GM18508 (cell line): ENCODE results near the gene NCBP3.

Experiments used
- ATAC-seq: cut with Tn5 transposase; IDR thresholded peaks from one replicate; pipeline ENCODE4 v1.9.1; 2021; ENCODE audit warnings: moderate number of reproducible peaks; ENCODE audit not compliant: insufficient read depth, unreplicated experiment

Gene NCBP3

DNA sequence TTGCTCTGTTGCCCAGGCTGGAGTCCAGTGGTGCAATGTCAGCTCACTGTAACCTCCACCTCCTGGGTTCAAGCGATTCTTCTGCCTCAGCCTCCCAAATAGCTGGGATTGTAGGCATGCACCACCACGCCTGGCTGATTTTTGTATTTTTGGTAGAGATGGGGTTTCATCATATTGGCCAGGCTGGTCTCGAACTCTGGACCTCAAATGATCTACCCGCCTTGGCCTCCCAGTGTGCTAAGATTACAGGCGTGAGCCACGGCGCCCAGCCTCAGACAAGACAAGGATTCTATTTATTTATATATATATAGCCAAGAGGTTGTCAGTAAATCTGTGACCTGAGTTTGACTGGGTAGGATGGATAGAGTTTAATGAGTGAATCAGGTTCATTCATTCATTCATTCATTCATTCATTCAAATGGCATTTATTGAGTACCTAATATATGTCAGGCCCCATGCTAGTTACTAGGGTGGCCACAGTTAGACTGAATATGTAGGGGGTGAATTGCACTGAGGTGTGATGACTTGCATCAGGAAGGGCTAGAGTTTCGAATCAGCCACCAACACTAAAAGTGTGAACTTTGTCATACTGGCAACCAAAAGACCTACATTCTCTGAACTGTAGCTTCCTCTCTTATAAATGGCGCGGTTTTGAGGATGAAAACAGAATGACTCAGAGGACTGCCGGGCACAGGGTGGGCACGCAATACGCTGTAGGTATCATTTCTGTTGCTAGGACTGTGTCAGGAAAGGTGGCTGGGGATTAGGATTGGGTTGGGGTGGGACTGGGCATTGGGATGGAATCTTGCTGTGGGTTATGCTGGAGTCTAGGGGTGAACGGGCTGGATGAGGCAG lies 82.9 kb downstream of the NCBP3 start:
- no peak for ATAC-seq

DNA sequence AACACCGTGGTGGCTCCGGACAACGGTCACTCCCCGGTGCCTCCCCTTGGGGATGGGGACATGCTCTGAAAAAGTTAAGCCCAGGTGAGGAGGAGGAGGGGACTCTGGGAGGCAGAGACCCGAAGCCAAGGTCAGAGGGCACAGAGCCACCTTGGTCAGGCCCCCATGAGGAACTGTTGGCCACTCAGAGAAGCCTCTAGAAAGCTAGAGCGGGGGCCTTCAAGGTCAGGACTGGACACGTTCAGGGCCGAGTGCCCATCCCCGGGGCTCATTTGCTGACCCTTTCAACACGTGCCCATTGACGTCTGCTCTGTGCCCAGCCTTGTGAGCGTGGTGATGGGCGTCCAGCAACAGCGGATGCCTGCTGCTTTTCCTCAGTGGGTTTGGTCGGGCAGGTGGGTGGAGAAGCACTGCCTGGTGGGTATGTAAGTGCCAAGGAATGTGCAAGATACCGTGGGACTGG lies 84.1 kb downstream of the NCBP3 start:
- no peak for ATAC-seq

DNA sequence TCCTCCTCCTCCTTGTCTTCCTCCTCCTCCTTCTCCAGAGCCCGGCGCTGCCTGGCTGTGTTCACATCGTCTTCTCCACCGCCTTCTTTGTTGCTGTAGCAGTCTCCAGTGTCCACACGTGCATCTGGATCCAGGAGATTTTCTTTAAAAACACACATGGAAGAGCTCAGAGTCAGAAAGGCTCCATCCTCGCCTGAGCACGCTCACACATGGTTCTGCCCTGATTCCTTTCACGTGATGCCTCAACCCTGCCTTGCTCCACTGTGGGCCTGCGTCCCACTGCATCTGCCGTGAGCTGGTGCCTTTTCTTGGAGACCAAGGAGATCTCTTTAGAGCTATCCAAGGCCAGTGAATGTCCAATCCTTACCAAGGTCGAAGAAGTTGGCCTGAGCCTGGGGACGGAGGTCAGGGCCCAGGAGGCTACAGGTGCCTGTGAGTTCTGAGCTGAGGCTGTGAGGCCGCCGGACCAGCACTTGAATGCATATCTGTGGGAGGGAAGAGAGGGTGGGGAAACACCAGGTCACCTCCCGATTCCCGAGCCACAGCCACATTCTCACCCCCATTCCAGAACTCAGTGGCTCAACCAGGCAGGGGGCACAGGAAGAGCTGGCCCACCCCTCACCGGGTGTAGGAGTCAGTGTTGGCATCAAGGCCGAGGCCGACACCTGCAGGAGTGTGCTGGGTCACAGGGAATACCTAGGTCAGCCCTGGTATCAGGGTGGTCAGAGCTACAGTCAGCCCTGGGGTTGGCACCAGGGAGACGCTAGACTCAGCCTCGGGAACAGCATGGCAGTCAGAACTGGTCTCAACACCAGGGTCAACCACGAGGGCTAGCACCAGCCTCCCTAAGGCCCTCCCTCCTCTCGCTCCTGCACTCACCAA lies 84.8 kb downstream of the NCBP3 start:
- no peak for ATAC-seq

DNA sequence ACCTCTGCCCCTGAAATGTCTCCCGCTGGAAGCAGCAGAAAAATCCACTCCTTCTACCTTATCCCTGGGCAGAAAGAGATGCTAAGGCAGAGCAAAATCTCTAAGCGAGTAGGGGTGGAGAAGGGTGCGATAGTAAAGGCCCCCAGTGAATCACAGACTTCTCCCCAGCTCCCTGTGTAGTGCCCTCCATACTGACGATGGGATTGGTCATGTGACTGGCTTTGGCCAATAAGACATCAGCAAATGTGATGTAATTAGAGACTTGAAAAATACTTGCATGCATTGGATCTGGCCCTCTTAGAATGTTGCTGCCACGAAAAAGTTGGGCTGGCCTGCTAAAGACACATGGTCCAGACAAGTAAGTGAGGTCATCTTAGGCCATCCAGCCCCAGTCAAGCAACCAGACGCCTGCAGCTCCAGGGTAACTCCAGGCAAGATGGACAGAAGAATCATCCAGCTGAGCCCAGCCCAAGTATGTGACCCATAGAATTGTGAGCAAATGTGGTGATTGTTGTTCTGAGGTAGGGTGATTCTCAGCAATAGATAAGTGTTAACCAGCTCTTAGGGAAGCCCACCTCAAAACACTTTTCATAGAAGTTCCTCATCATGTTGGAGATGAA lies 86.3 kb downstream of the NCBP3 start:
- no peak for ATAC-seq

DNA sequence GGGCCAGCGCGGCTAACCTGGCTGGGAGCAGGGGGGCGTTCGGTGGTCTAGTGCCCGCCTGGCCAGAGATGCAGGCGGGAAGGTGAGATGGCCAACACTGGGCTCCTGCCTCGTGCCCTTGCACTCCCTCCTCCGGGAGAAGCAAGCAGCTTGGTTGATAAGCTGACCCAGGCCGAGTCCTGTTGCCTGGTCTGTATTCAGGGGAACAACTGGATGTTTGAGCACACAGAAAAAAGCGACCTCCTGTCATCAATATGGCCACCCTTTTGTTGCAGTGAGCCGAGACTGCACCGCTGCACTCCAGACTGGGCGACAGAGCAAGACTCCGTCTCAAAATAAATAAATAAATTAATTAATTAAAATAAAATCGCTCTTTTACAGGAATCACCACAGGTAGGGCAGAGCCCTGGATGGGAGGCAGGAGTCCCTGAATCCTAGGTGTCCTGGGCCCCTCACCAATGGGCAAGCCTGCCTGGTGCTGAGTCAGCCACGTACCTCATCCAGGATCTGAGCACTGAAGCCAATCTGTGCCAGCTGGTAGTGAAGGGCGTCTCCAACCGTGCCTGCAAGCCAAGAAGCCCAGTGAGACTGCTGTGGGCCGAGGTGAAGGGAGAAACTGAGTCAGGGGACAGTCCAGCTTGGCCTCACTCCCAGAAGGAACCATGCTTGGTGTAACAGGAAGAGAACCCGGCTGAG lies 90.6 kb downstream of the NCBP3 start:
- no peak for ATAC-seq

DNA sequence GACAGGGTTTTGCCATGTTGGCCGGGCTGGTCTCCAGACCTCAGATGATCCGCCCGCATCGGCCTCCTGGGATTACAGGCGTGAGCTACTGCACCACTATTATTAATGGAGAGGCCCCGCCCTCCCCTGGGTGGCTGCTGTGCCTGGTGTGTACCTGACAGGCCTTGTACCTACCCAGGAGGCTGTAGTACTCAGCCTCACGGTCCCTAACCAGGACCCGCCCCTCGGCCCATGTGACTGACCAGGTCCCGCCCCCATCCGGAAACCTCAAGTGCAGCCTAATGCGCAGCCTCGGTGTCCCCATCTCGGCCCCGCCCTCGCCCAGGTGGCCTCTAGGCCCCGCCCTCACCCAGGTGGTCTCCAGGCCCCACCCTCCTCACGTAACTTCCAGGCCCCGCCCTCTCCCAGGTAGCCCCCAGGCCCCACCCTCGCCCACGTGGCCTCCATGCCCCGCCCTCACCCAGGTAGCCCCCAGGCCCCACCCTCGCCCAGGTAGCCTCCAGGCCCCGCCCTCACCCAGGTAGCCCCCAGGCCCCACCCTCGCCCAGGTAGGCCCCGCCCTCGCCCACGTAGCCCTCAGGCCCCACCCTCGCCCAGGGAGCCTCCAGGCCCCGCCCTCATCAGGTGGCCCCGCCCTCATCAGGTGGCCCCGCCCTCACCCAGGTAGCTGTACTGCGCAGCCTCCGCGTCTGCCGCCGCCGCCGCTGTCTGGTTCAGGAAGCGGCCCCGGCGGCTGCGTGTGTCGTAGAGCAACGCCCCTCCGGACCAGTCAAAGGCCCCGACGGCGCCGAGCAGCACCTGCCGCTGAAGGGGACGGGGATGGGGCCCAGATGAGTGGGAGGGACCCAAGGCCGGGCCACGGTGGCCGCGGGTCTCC lies 91.3 kb downstream of the NCBP3 start:
- ATAC-seq, result no peak

DNA sequence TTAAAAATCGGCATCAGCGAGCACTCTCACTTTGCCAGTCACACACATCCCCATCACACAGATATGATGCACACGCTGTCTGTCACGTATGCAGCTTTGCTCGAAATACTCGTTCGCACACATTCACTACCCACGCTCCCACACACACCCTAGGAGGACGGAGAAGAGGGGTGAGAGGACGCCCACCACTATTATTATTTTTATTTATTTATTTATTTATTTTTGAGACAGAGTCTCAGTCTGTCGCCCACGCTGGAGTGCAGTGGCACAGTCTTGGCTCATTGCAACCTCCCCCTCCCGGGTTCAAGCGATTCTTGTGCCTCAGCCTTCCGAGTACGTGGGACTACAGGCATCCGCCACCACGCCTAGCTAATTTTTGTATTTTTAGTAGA lies 92.0 kb downstream of the NCBP3 start:
- ATAC-seq, result no peak

DNA sequence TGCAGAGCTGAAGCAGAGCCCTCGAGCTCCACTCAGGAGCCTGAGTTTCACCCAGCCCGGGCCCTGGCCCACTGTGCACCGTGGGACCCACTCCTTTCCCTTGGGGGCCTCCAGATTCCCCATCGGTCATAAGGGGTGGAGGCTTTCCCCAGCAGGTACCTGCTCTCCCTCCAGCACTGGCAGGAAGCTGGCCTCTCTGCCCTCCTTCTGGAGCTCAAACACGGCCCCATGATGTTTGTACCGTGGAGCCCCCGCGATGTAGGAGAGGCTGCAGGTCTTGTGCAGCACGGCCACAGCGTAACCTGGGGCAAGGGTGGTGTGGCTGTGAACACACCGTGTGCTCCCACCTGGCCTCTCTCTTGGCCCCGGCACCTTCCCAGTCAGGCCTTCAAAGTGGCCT lies 92.4 kb downstream of the NCBP3 start:
- ATAC-seq, result no peak
